ENCODE data around the gene PGS1.

- TF ChIP-seq CTCF (conservative IDR thresholded peaks at IDR 0.05; ENCODE audit: low read length): no peak
- no peak for TF ChIP-seq EZH2phosphoT487 (IDR thresholded peaks at IDR 0.05; ENCODE audit: borderline replicate concordance, low read depth, low read length)
Measured at GRCh38 chr17:78367193-78367592, 11.3 kb upstream of the PGS1 start.
